Measurements from ENCODE around the gene ERCC6. TPM values are rescaled to one million over a fixed set of nuclear protein-coding genes. Genes with fewer than 3 reads are reported as not detected.

ERCC6 gene
- total and polyA plus RNA-seq, 2 donors (not counting 1 experiment from before 2014, with no cell fraction given), result 6.9 to 12.6 TPM

DNA sequence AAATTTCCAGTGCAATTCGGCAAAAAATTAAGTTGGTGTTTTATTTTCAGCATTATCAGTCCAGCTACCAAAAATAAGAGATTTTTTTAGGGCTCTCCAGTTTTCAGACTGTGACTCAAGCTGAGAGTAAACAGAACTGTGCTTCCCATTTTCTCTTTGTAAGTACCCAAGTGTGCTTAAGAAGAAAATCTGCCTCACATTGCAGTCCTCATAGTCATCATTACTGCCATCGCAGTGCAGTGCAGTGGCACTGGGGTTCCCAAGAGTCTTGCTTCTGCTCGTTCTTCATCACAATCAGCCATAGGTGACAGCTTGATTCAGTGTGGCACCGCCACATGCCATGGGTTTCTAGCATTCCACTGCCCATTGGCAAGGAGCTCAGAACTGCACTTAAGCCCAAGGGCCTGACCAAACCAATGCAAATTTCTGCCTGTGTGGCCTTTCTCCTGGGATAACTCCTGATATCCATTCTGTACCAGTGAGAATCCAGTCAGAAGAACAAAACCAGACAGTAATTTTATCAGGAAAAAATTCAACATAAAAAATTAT lies 25.6 kb upstream of the ERCC6 start:
- H3K4me1 ChIP-seq (ENCODE audit: control insufficient read depth, extremely low read depth, insufficient read depth, low read length), result no peaks in the 10 kb centered on the region
- TF ChIP-seq, protein P1, sequence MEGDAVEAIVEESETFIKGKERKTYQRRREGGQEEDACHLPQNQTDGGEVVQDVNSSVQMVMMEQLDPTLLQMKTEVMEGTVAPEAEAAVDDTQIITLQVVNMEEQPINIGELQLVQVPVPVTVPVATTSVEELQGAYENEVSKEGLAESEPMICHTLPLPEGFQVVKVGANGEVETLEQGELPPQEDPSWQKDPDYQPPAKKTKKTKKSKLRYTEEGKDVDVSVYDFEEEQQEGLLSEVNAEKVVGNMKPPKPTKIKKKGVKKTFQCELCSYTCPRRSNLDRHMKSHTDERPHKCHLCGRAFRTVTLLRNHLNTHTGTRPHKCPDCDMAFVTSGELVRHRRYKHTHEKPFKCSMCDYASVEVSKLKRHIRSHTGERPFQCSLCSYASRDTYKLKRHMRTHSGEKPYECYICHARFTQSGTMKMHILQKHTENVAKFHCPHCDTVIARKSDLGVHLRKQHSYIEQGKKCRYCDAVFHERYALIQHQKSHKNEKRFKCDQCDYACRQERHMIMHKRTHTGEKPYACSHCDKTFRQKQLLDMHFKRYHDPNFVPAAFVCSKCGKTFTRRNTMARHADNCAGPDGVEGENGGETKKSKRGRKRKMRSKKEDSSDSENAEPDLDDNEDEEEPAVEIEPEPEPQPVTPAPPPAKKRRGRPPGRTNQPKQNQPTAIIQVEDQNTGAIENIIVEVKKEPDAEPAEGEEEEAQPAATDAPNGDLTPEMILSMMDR (conservative IDR thresholded peaks at IDR 0.05 in 1 of 2, IDR thresholded peaks at IDR 0.05 in 1 of 2; ENCODE audit: low read depth in 1 of 2, low read length in 2 of 2), result no peak
- TF ChIP-seq EZH2 (IDR thresholded peaks at IDR 0.05; ENCODE audit: low read length, missing control alignments), result no peak

DNA sequence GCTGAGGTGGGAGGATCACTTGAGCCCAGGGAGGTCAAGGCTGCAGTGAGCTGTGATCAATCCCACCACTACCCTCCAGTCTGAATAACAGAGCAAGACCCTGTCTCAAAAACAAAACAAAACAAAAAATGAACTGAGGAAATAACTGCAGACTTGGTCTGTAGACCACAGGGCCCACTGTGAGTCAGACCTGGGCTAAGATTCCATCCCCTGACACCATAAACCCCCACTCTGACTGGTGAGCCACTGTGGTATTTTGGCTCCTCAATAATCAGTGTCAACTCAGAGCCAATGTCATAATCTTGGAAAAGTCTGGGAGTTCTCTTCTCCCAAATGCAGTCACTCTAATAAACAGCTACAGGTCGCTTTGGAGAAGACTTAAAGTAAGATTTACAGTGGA lies 24.0 kb upstream of the ERCC6 start:
- Histone ChIP-seq H2AFZ (ENCODE audit: low read length) (no peak overlapping the region), H3K36me3 (ENCODE audit: control insufficient read depth, insufficient read depth, low read length) (no peaks in the 10 kb centered on the region), H3K27ac (ENCODE audit: insufficient read depth, low read length) (no peak overlapping the region), H3K9me3 (ENCODE audit: control insufficient read depth, insufficient read depth, low read depth, low read length) (no peaks in the 10 kb centered on the region), H3K4me1 (ENCODE audit: control insufficient read depth, extremely low read depth, insufficient read depth, low read length) (no peaks in the 10 kb centered on the region), H3K9ac (ENCODE audit: insufficient read depth, low read length) (no peak overlapping the region), H3K79me2 (ENCODE audit: control insufficient read depth, insufficient read depth, low read length) (no peaks in the 10 kb centered on the region), H3K4me2 (ENCODE audit: extremely low read depth, insufficient read depth, low read length) (no peak overlapping the region), H4K20me1 (ENCODE audit: control insufficient read depth, extremely low read depth, insufficient read depth, low read length) (no peaks in the 10 kb centered on the region), H3K4me3 (replicated peaks in 1 of 4; ENCODE audit: control extremely low read depth in 1 of 4, insufficient read depth in 1 of 4, low read depth in 3 of 4, low read length in 4 of 4) (no peak overlapping the region), H3K27me3 (ENCODE audit: control insufficient read depth, insufficient read depth, low read length) (no peaks in the 10 kb centered on the region)
- TF ChIP-seq EZH2 (IDR thresholded peaks at IDR 0.05; ENCODE audit: low read length, missing control alignments), result no peak
- TF ChIP-seq, protein P1 (conservative IDR thresholded peaks at IDR 0.05 in 1 of 2, IDR thresholded peaks at IDR 0.05 in 1 of 2; ENCODE audit: low read depth in 1 of 2, low read length in 2 of 2), result no peak
- peak in 1 of 2 donors; percentile 85 for DNase-seq (ENCODE audit: low read depth in 2 of 2)

More for the DNA sequence above, 25.6 kb upstream of the ERCC6 start:
- peak in 1 of 2 donors; percentile 62 for DNase-seq (ENCODE audit: low read depth in 2 of 2)
- no peaks in the 10 kb centered on the region for H3K9me3 ChIP-seq (ENCODE audit: control insufficient read depth, insufficient read depth, low read depth, low read length)
- H2AFZ ChIP-seq (ENCODE audit: low read length), result no peak overlapping the region
- H3K79me2 ChIP-seq (ENCODE audit: control insufficient read depth, insufficient read depth, low read length), result no peaks in the 10 kb centered on the region
- H3K9ac ChIP-seq (ENCODE audit: insufficient read depth, low read length), result no peak overlapping the region
- no peaks in the 10 kb centered on the region for H3K27me3 ChIP-seq (ENCODE audit: control insufficient read depth, insufficient read depth, low read length)
- H4K20me1 ChIP-seq (ENCODE audit: control insufficient read depth, extremely low read depth, insufficient read depth, low read length), result no peaks in the 10 kb centered on the region
- H3K27ac ChIP-seq (ENCODE audit: insufficient read depth, low read length), result no peak overlapping the region
- H3K4me3 ChIP-seq (replicated peaks in 1 of 4; ENCODE audit: control extremely low read depth in 1 of 4, insufficient read depth in 1 of 4, low read depth in 3 of 4, low read length in 4 of 4), result no peak overlapping the region
- H3K4me2 ChIP-seq (ENCODE audit: extremely low read depth, insufficient read depth, low read length), result no peak overlapping the region
- H3K36me3 ChIP-seq (ENCODE audit: control insufficient read depth, insufficient read depth, low read length), result no peaks in the 10 kb centered on the region

DNA sequence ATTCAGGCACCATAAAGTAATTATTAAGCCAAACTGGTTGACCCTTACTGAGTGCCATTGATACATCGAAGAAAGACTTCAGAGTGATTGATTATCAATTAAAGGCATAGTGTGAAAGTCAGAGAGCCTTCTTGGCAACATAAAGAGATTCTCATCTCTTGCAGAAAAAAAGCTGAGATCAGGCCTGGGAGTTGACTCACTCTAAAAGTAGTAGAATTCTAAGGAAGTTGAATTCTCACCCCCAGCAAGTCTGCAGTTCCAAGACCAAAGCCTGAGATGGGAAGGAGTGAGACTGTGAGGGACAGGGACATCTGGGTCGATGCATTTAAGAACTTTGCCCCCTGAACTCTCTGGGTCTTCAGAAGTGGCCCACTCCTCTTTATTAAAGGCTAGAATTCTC lies 21.6 kb upstream of the ERCC6 start:
- Histone ChIP-seq H3K79me2 (ENCODE audit: control insufficient read depth, insufficient read depth, low read length) (no peaks in the 10 kb centered on the region), H3K27me3 (ENCODE audit: control insufficient read depth, insufficient read depth, low read length) (no peaks in the 10 kb centered on the region), H3K4me1 (ENCODE audit: control insufficient read depth, extremely low read depth, insufficient read depth, low read length) (no peaks in the 10 kb centered on the region), H3K4me3 (replicated peaks in 1 of 4; ENCODE audit: control extremely low read depth in 1 of 4, insufficient read depth in 1 of 4, low read depth in 3 of 4, low read length in 4 of 4) (no peak overlapping the region), H4K20me1 (ENCODE audit: control insufficient read depth, extremely low read depth, insufficient read depth, low read length) (no peaks in the 10 kb centered on the region), H3K27ac (ENCODE audit: insufficient read depth, low read length) (no peak overlapping the region), H3K4me2 (ENCODE audit: extremely low read depth, insufficient read depth, low read length) (no peak overlapping the region), H3K36me3 (ENCODE audit: control insufficient read depth, insufficient read depth, low read length) (no peaks in the 10 kb centered on the region), H3K9ac (ENCODE audit: insufficient read depth, low read length) (no peak overlapping the region), H3K9me3 (ENCODE audit: control insufficient read depth, insufficient read depth, low read depth, low read length) (no peaks in the 10 kb centered on the region), H2AFZ (ENCODE audit: low read length) (no peak overlapping the region)
- no peak for TF ChIP-seq EZH2 (IDR thresholded peaks at IDR 0.05; ENCODE audit: low read length, missing control alignments)
- TF ChIP-seq, protein P1 (conservative IDR thresholded peaks at IDR 0.05 in 1 of 2, IDR thresholded peaks at IDR 0.05 in 1 of 2; ENCODE audit: low read depth in 1 of 2, low read length in 2 of 2), result no peak
- DNase-seq (ENCODE audit: low read depth in 2 of 2), result peak in 1 of 2 donors; percentile 45
